HepG2 (cell line): ENCODE data around the gene TMEM63B. TPM values are rescaled to one million over a fixed set of nuclear protein-coding genes. Genes with fewer than 3 reads are reported as not detected.

ENCODE experiments used
- ARID5B ChIP-seq: IDR thresholded peaks from 2 replicates; pipeline ENCODE4 v1.4.0; 2020; ENCODE audit warnings: mild to moderate bottlenecking, missing genetic modification reagents
- CHCHD3 ChIP-seq: sonication (generic); formaldehyde crosslinking; IDR thresholded peaks from 2 replicates; pipeline ENCODE4 v1.8.0; 2022; ENCODE audit warnings: mild to moderate bottlenecking, missing genetic modification reagents, moderate library complexity
- GABPB1 ChIP-seq: IDR thresholded peaks from 2 replicates; pipeline ENCODE4 v1.6.1; 2016; ENCODE audit warnings: mild to moderate bottlenecking, missing genetic modification reagents, moderate library complexity, missing compliant biosample characterization
- GFI1 ChIP-seq: sonication (generic); formaldehyde crosslinking; IDR thresholded peaks from 2 replicates; pipeline ENCODE4 v1.5.0; 2020; ENCODE audit warnings: missing genetic modification reagents, mild to moderate bottlenecking, borderline replicate concordance
- HMGXB4 ChIP-seq, 2 experiments: sonication (generic) in 1 of 2; formaldehyde crosslinking in 1 of 2; IDR thresholded peaks; 2 replicates each; pipeline versions ENCODE4 v1.4.0 to v1.6.1; 2018 to 2020; ENCODE audit warnings: missing genetic modification reagents in 2 of 2, borderline replicate concordance in 1 of 2, low read depth in 1 of 2, mild to moderate bottlenecking in 1 of 2, missing biosample characterization in 1 of 2
- NFYB ChIP-seq: sonication (generic); formaldehyde crosslinking; IDR thresholded peaks from 2 replicates; pipeline ENCODE4 v1.4.0; 2020; ENCODE audit warnings: missing genetic modification reagents
- POLR2A ChIP-seq, 2 experiments: IDR thresholded peaks; 2 replicates each; pipeline ENCODE4 v1.6.1; 2011; ENCODE audit warnings: low read depth in 2 of 2, low read length in 2 of 2, mild to moderate bottlenecking in 1 of 2, moderate library complexity in 1 of 2; ENCODE audit not compliant: insufficient read depth in 1 of 2
- POLR2G ChIP-seq: fragments of 200-400 bp; formaldehyde crosslinking; IDR thresholded peaks from 2 replicates; pipeline ENCODE4 v1.6.1; 2018; ENCODE audit warnings: mild to moderate bottlenecking, low read depth, low read length, moderate library complexity
- RCOR2 ChIP-seq: IDR thresholded peaks from 2 replicates; pipeline ENCODE4 v1.6.1; 2016; ENCODE audit warnings: missing biosample characterization, missing genetic modification reagents
- SMARCC2 ChIP-seq: fragments of 450-650 bp; IDR thresholded peaks from 2 replicates; pipeline ENCODE4 v1.6.1; 2017; ENCODE audit warnings: antibody characterized with exemption, mild to moderate bottlenecking
- TFDP1 ChIP-seq: IDR thresholded peaks from 2 replicates; pipeline ENCODE4 v1.6.1; 2016; ENCODE audit warnings: missing compliant biosample characterization, missing genetic modification reagents, borderline replicate concordance
- ZFP37 ChIP-seq: sonication (generic); formaldehyde crosslinking; IDR thresholded peaks from 2 replicates; pipeline ENCODE4 v1.4.0; 2020; ENCODE audit warnings: missing genetic modification reagents, borderline replicate concordance
- ZFX ChIP-seq: sonication (generic); formaldehyde crosslinking; IDR thresholded peaks from 2 replicates; pipeline ENCODE4 v1.4.0; 2020; ENCODE audit warnings: mild to moderate bottlenecking, low read depth, missing genetic modification reagents, moderate library complexity
- ZNF563 ChIP-seq: sonication (generic); formaldehyde crosslinking; IDR thresholded peaks from 2 replicates; pipeline ENCODE4 v1.8.0; 2022; ENCODE audit warnings: mild to moderate bottlenecking, moderate library complexity, missing genetic modification reagents
- ZNF574 ChIP-seq: sonication (generic); formaldehyde crosslinking; IDR thresholded peaks from 2 replicates; pipeline ENCODE4 v1.4.0; 2020; ENCODE audit warnings: missing genetic modification reagents
- ZNF580 ChIP-seq: IDR thresholded peaks from 2 replicates; pipeline ENCODE4 v1.6.1; 2016; ENCODE audit warnings: low read depth, borderline replicate concordance
- ZNF747 ChIP-seq: sonication (generic); formaldehyde crosslinking; IDR thresholded peaks from 2 replicates; pipeline ENCODE4 v1.8.1; 2023; ENCODE audit warnings: missing genetic modification reagents, mild to moderate bottlenecking, borderline replicate concordance
- ZNF782 ChIP-seq: sonication (generic); formaldehyde crosslinking; IDR thresholded peaks from 2 replicates; pipeline ENCODE4 v1.4.0; 2020; ENCODE audit warnings: missing genetic modification reagents, mild to moderate bottlenecking, borderline replicate concordance
- polyA plus RNA-seq, 8 experiments: library from polyadenylated mRNA; depleted of rRNA in 3 of 8; stranded (reverse) in 7 of 8; unstranded in 1 of 8; fragments of >200 nt; fragmentation: Illumina TruSeq in 4 of 8; extraction: Trizol in 4 of 8; gene quantifications; 2 replicates each; pipeline versions ENCODE4 v1.2.1 to v1.2.3, GENCODE V29; 2011 to 2016; ENCODE audit warnings: low read depth in 4 of 8, missing spikeins in 1 of 8, mixed read lengths in 1 of 8; ENCODE audit not compliant: insufficient read depth in 1 of 8
- total RNA-seq, 5 experiments: library from RNA; depleted of rRNA; stranded (reverse); fragments of >200 nt; fragmentation: Illumina TruSeq; extraction: Trizol; gene quantifications; 2 replicates each; pipeline ENCODE4 v1.2.3, GENCODE V29; 2016; ENCODE audit warnings: low read depth in 1 of 5

TMEM63B gene
- total and polyA plus RNA-seq, 2 of the 13 experiments (the other 11 are each of a cell fraction or from before 2014, with no cell fraction given), result 27.4 to 75.8 TPM

GRCh38 chr6:44192428-44193041 is 65.2 kb downstream of the TMEM63B start (continued):
- TF ChIP-seq ZNF563, result no peak
- peak in 1 of 2 experiments; percentile 52; a peak in 1 of 4 replicates for TF ChIP-seq HMGXB4 (CRISPR knock-in tag; IDR thresholded peaks at IDR 0.05; ENCODE audit: borderline replicate concordance in 1 of 2, low read depth in 1 of 2)
- TF ChIP-seq TFDP1, result peak; percentile 55; the same call in 1 of the 2 replicates
- peak; percentile 33; the same call in 1 of the 2 replicates for TF ChIP-seq GFI1 (CRISPR knock-in tag)
- no peak; the same call in 1 of the 2 replicates for TF ChIP-seq RCOR2 (CRISPR knock-in tag)
- TF ChIP-seq ZFP37 (CRISPR knock-in tag), result no peak
- TF ChIP-seq ZNF747 (CRISPR knock-in tag), result 0 out of 2 replicates have a peak, but pooled peaks have one; percentile 23
- TF ChIP-seq ZNF574 (CRISPR knock-in tag), result peak; percentile 15; the same call in 1 of the 2 replicates
- TF ChIP-seq ARID5B (CRISPR knock-in tag), result 0 out of 2 replicates have a peak, but pooled peaks have one; percentile 33
- no peak for TF ChIP-seq ZNF782
- TF ChIP-seq ZNF580, result peak; percentile 56; the same call in 1 of the 2 replicates
- TF ChIP-seq ZFX (CRISPR knock-in tag), result peak; percentile 56; the same call in 1 of the 2 replicates
- 0 out of 2 replicates have a peak, but pooled peaks have one; percentile 21 for TF ChIP-seq NFYB
- peak in 1 of 2 experiments; percentile 46; a peak in 1 of 4 replicates for TF ChIP-seq POLR2A (IDR thresholded peaks at IDR 0.05; ENCODE audit: insufficient read depth in 1 of 2, low read depth in 2 of 2, low read length in 2 of 2)
- TF ChIP-seq CHCHD3, result 0 out of 2 replicates have a peak, but pooled peaks have one; percentile 27
- no peak for TF ChIP-seq SMARCC2
- TF ChIP-seq GABPB1, result peak; percentile 38; the same call in 1 of the 2 replicates
- peak; percentile 55; the same call in 1 of the 2 replicates for TF ChIP-seq POLR2G
